Activated T-helper 2 cell treated with anti-CD3 and anti-CD28 coated beads, Interferon-gamma antibody, Interleukin-2, Interleukin-4, amounts not matched to agents 10 μg/mL and 5 μg/mL and 100 μg/mL, durations not matched to agents 14 hours and 24 hours and 36 hours (primary cell): ENCODE results near the gene PDXDC1. TPM values are rescaled to one million over a fixed set of nuclear protein-coding genes. Genes with fewer than 3 reads are reported as not detected.
"Not testable (repeated sequence)": the region's sequence is repeated elsewhere in the genome, so short reads cannot be mapped to it uniquely, and the experiment has no call there.

Source experiments
- DNase-seq: peaks from one replicate; pipeline ENCODE4 v3.0.0; 2021; ENCODE audit warnings: low spot score
- H3K27ac Mint-ChIP-seq: one replicate; pipeline ENCODE4 v1.8.0; 2021; ENCODE audit warnings: mixed read lengths
- H3K27me3 Mint-ChIP-seq: one replicate; pipeline ENCODE4 v1.8.0; 2021; ENCODE audit warnings: low read depth, mixed read lengths
- H3K36me3 Mint-ChIP-seq: one replicate; pipeline ENCODE4 v1.8.0; 2021; ENCODE audit warnings: low read depth, mixed read lengths
- H3K4me1 Mint-ChIP-seq: one replicate; pipeline ENCODE4 v1.8.0; 2021; ENCODE audit warnings: low read depth, mixed read lengths
- H3K4me3 Mint-ChIP-seq: one replicate; pipeline ENCODE4 v1.8.0; 2021; ENCODE audit warnings: low read depth, mild to moderate bottlenecking, moderate library complexity, mixed read lengths
- H3K9me3 Mint-ChIP-seq: one replicate; pipeline ENCODE4 v1.8.0; 2021; ENCODE audit warnings: mixed read lengths
- intact Hi-C: fragments of 100-400 bp; cut with micrococcal nuclease; formaldehyde crosslinking; loops from one replicate; pipeline ENCODE4 v1.15.1; 2023
- total RNA-seq: library from RNA; stranded (reverse); gene quantifications from 2 replicates; pipeline ENCODE4 v1.2.3, GENCODE V29; 2022

The PDXDC1 gene
- total RNA-seq, 1 donor from 2014 or later: 56.5 TPM

GRCh38 chr16:15012941-15013340, 38.1 kb downstream of the PDXDC1 start:
- intact Hi-C loops, H3K27me3 Mint-ChIP-seq, H3K27ac Mint-ChIP-seq, H3K4me3 Mint-ChIP-seq, H3K4me1 Mint-ChIP-seq, DNase-seq, H3K9me3 Mint-ChIP-seq: not testable (repeated sequence)
- peaks cover 53% of the 10 kb centered on the region for H3K36me3 Mint-ChIP-seq

DNA sequence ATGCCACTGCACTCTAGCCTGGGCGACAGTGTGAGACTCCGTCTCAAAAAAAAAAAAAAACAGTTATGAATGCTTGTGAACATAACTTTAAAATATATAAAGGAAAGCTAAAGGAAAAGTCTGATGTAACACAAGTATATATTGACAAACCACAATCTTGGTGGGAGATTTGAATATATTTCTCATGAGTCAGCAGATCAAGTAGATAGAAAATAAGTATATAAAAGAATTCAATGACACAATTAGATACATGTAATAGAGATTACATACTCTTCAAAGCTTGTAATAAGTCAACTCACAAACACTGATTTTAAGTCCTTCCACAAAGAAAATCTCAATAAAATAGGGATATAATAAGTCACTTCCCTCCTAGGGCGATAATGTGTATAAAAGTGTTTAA, 40.8 kb downstream of the PDXDC1 start:
- H3K4me3 Mint-ChIP-seq, H3K9me3 Mint-ChIP-seq, H3K4me1 Mint-ChIP-seq, H3K27me3 Mint-ChIP-seq, H3K27ac Mint-ChIP-seq, intact Hi-C loops, DNase-seq: not testable (repeated sequence)
- H3K36me3 Mint-ChIP-seq: peaks cover 53% of the 10 kb centered on the region

GRCh38 chr16:15016354-15016753, 41.5 kb downstream of the PDXDC1 start:
- H3K4me3 Mint-ChIP-seq, H3K4me1 Mint-ChIP-seq, H3K9me3 Mint-ChIP-seq, DNase-seq, H3K27me3 Mint-ChIP-seq, intact Hi-C loops, H3K27ac Mint-ChIP-seq: not testable (repeated sequence)
- peaks cover 47% of the 10 kb centered on the region for H3K36me3 Mint-ChIP-seq

DNA sequence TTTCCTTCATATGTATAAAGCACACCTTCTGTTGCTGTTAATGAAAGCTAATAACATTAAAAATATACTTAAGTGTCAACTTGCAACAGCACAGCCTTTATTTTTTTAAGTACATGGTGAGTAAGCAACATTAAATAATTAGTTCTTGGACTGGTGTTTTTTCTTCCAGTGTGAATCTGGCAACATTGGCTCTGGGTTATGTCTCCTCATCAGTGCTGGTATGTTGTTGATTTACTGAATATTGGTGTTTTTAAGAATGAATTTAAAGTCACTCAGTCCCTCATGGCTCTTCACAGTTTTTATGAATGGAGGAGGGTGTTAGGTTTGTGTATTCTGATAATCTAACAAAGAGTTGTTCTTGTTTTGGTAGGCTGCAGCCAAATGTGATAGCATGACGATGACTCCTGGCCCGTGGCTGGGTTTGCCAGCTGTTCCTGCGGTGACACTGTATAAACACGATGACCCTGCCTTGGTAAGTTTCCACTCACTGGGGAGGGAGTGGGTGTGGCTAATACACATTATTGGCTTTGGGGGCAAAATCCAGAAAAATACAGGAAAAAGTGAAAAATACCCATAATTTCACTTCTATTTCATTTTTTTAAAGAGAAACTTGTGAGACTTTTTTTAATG, 42.2 kb downstream of the PDXDC1 start:
- H3K9me3 Mint-ChIP-seq, H3K4me1 Mint-ChIP-seq, H3K27me3 Mint-ChIP-seq, H3K27ac Mint-ChIP-seq, intact Hi-C loops, DNase-seq, H3K4me3 Mint-ChIP-seq: not testable (repeated sequence)
- peaks cover 50% of the 10 kb centered on the region for H3K36me3 Mint-ChIP-seq

- intact Hi-C loops, H3K4me1 Mint-ChIP-seq, H3K27ac Mint-ChIP-seq, H3K27me3 Mint-ChIP-seq, H3K4me3 Mint-ChIP-seq, DNase-seq, H3K9me3 Mint-ChIP-seq: not testable (repeated sequence)
- H3K36me3 Mint-ChIP-seq: peaks cover 56% of the 10 kb centered on the region
These were observed 46.6 kb downstream of the PDXDC1 start for GRCh38 chr16:15021429-15021828.

DNA sequence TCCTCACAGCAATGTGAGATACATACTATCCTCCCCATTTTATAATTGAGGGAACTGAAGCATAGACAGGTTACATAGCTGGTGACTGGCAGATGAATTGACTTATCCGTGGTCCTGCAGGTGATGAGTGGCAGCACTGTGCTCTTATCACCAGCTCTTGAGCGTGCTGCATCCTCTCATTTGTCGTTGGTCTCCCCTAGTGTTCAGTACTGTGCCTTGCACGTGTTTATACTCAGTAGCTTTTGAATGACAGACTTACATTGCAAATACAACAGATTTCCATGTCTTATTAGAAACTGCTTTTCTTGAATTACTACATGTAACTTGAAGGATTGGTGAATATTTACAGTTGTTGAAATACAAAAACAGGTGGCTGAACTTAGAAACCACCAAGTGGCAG, 47.4 kb downstream of the PDXDC1 start:
- H3K36me3 Mint-ChIP-seq: peaks cover 51% of the 10 kb centered on the region
- H3K9me3 Mint-ChIP-seq, H3K27ac Mint-ChIP-seq, intact Hi-C loops, H3K4me3 Mint-ChIP-seq, H3K27me3 Mint-ChIP-seq, H3K4me1 Mint-ChIP-seq: not testable (repeated sequence)
- DNase-seq: peak; percentile 40

DNA sequence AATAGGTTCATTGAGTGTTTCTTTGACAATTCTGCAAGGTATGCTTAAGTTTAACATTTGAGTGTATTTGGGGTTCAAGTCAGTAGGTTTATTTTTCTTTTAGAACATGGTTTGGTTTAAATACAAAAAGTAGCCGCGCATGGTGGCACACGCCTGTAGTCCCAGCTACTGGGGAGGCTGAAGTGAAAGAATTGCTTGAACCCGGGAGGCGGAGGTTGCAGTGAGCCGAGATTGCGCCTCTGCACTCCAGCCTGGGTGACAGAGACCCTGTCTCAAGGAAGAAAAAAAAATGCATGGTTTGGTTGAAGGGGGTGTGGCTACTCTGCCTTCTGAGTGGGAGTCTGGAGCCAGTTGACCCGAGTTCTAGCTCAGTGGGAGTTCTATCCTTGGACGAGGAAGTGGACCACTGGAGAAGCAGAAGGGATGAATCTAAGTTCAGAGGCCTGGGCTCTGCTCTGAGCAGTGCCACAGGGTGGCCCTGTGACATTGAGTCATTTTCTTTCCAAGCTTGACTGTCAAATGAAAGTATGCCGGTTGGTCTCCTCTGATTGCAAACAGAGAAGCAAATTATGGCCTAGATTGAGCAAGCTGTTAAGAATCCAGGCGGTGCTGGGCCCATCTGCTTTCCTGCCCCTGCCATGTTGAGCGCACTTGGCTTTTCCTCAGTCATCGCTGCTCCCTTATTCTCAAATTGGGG, 48.7 kb downstream of the PDXDC1 start:
- intact Hi-C loops, H3K4me1 Mint-ChIP-seq, H3K27me3 Mint-ChIP-seq, H3K4me3 Mint-ChIP-seq, DNase-seq, H3K27ac Mint-ChIP-seq, H3K9me3 Mint-ChIP-seq: not testable (repeated sequence)
- peaks cover 49% of the 10 kb centered on the region for H3K36me3 Mint-ChIP-seq

DNA sequence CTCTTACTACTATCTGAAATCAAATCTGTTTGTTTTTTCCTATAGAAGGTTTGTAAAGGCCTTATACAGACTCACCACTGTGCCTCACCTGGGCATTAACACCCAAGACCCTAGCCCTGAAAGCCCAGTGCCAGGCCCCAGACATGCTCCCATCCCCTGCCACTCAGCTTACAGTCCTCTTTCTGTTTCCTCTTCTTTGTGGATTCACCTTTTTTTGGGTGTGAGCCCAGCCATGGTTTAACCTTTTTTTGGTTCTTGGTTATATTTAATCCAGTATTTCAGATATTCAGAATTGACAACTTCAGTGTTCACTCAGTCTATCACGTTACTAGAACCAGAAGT, 50.0 kb downstream of the PDXDC1 start:
- H3K27me3 Mint-ChIP-seq, H3K9me3 Mint-ChIP-seq, H3K4me1 Mint-ChIP-seq, H3K27ac Mint-ChIP-seq, DNase-seq, H3K4me3 Mint-ChIP-seq, intact Hi-C loops: not testable (repeated sequence)
- H3K36me3 Mint-ChIP-seq: peaks cover 45% of the 10 kb centered on the region

DNA sequence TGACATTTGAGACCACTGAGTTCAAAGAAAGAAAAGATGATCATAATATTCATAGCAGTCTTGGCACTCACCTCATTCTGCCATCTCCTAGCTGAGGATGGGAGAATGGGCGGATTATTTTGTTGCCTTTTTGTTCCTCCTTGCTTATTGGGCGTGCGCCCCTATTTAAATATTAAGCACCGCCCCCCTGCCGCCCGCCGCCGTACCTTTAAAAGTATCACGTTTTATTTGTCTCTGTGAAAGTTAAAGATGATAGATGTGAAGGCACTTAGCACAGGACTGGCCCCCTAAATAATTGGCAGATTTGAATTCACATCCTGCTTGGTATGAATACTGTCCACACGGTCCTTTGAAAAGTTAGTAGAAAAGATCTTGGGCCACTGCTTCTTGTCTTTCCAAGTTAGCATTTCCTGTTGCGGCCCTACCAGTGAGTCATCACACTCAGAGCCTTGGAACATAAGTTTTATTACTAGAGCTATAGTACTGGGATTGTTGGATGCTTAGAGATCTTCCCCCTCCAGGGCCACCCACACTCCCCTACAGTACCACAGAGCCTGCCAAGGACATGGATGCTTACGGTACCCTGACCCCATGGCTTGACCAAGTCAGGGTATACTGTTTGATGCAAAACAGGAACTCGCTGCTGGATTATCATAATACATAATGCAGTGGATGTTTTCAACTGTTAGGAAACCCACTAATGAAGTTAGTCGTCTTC, 50.6 kb downstream of the PDXDC1 start:
- H3K4me3 Mint-ChIP-seq, H3K27ac Mint-ChIP-seq, H3K4me1 Mint-ChIP-seq, intact Hi-C loops, H3K9me3 Mint-ChIP-seq, H3K27me3 Mint-ChIP-seq, DNase-seq: not testable (repeated sequence)
- peaks cover 46% of the 10 kb centered on the region for H3K36me3 Mint-ChIP-seq

DNA sequence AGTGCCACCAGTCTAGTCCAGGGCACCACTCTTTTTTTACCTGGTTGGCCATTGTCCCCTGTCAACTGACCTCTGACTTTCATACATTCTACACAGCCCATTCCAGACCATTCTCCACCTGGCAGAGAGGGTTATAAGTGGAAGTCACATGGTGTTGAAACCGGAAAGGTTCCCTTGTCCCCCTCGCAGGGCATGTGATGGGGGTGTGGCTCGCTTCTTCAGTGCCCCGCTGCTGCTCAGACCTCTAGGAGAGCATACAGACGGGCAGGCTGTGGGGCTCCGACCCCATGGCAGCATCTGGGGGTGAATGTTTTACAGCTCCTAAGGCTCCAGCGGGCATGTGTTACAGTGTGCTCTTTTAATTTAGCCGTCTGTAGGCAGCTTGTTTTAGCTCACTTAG, 52.2 kb downstream of the PDXDC1 start:
- peaks cover 52% of the 10 kb centered on the region for H3K36me3 Mint-ChIP-seq
- intact Hi-C loops, H3K27me3 Mint-ChIP-seq, DNase-seq, H3K4me3 Mint-ChIP-seq, H3K4me1 Mint-ChIP-seq, H3K9me3 Mint-ChIP-seq, H3K27ac Mint-ChIP-seq: not testable (repeated sequence)

GRCh38 chr16:15027503-15028344, 52.9 kb downstream of the PDXDC1 start:
- H3K4me3 Mint-ChIP-seq, H3K9me3 Mint-ChIP-seq, H3K4me1 Mint-ChIP-seq, DNase-seq, H3K27ac Mint-ChIP-seq, H3K27me3 Mint-ChIP-seq, intact Hi-C loops: not testable (repeated sequence)
- peaks cover 52% of the 10 kb centered on the region for H3K36me3 Mint-ChIP-seq

DNA sequence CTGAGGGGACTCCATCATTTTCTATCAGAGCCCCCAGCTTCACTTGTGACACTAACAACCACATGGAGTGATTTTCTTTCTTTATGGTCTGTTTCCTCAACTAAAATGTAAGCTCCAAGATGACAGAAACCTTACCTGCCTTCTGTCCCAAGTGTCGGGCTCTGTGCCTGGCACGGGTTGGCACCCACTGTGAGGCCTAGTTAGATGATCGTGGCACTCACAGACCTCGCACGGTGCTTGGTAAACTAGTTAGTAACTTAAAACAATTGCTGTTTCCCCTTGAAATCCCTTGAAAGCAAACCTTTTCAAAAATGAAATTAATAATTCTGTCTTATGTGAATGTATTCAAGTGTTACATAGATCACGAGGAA, 53.5 kb downstream of the PDXDC1 start:
- peaks cover 51% of the 10 kb centered on the region for H3K36me3 Mint-ChIP-seq
- DNase-seq, H3K4me1 Mint-ChIP-seq, H3K27ac Mint-ChIP-seq, intact Hi-C loops, H3K4me3 Mint-ChIP-seq, H3K27me3 Mint-ChIP-seq, H3K9me3 Mint-ChIP-seq: not testable (repeated sequence)
